DND-41 (cell line): Measurements from ENCODE around the gene DYNLT2.

Source experiments
- ATAC-seq: fragments of 200-7000 bp; cut with Tn5 transposase; 3 replicates; pipeline ENCODE4 v1.9.1; 2021; ENCODE audit warnings: low read depth; ENCODE audit not compliant: insufficient read depth
- DNase-seq: peaks from one replicate; pipeline ENCODE4 v3.0.0-alpha.2; 2020
- H2AFZ ChIP-seq: 2 replicates; pipeline ENCODE4 v1.6.0; 2012; ENCODE audit warnings: low read depth, low read length
- H3K27ac ChIP-seq: 2 replicates; pipeline ENCODE4 v1.5.1; 2012; ENCODE audit warnings: low read length, inconsistent platforms
- H3K27me3 ChIP-seq: fragments of 200-600 bp; sonication (generic); 2 replicates; pipeline ENCODE4 v1.6.0; 2012; ENCODE audit warnings: low read length, mild to moderate bottlenecking, inconsistent platforms; ENCODE audit not compliant: insufficient read depth, poor library complexity
- H3K36me3 ChIP-seq: 2 replicates; pipeline ENCODE4 v1.5.1; 2012; ENCODE audit warnings: low read length, inconsistent platforms; ENCODE audit not compliant: insufficient read depth
- H3K4me1 ChIP-seq: 2 replicates; pipeline ENCODE4 v1.5.1; 2012; ENCODE audit warnings: mild to moderate bottlenecking, low read length; ENCODE audit not compliant: insufficient read depth
- H3K4me2 ChIP-seq: 2 replicates; pipeline ENCODE4 v1.6.0; 2012; ENCODE audit warnings: mild to moderate bottlenecking, moderate library complexity, low read length, inconsistent platforms; ENCODE audit not compliant: insufficient read depth
- H3K4me3 ChIP-seq, 2 experiments: fragments of 200-600 bp in 1 of 2; shearing (Covaris generic) in 1 of 2; 2 replicates each; pipeline ENCODE4 v1.5.1; 2012 to 2016; ENCODE audit warnings: inconsistent platforms in 2 of 2, low read length in 2 of 2, mild to moderate bottlenecking in 2 of 2, low read depth in 1 of 2, moderate library complexity in 1 of 2
- H3K79me2 ChIP-seq: 2 replicates; pipeline ENCODE4 v1.6.0; 2012; ENCODE audit warnings: low read length, inconsistent platforms; ENCODE audit not compliant: insufficient read depth
- H3K9ac ChIP-seq: 2 replicates; pipeline ENCODE4 v1.6.0; 2012; ENCODE audit warnings: low read depth, mild to moderate bottlenecking, inconsistent platforms, low read length, moderate library complexity
- H3K9me3 ChIP-seq: 2 replicates; pipeline ENCODE4 v1.5.1; 2012; ENCODE audit warnings: low read length, moderate library complexity, mild to moderate bottlenecking, inconsistent platforms; ENCODE audit not compliant: insufficient read depth, severe bottlenecking
- H4K20me1 ChIP-seq: 2 replicates; pipeline ENCODE4 v1.6.0; 2012; ENCODE audit warnings: low read length; ENCODE audit not compliant: insufficient read depth
- CTCF ChIP-seq: IDR thresholded peaks from 2 replicates; pipeline ENCODE4 v1.5.1; 2012; ENCODE audit warnings: borderline replicate concordance, low read length, moderate library complexity, mild to moderate bottlenecking; ENCODE audit not compliant: poor library complexity, severe bottlenecking; ENCODE audit errors: extremely low read depth
- EZH2 ChIP-seq: IDR thresholded peaks from 3 replicates; pipeline ENCODE4 v1.6.1; 2012; ENCODE audit warnings: borderline replicate concordance, low read depth, mild to moderate bottlenecking, moderate library complexity, low read length, inconsistent platforms; ENCODE audit not compliant: severe bottlenecking

DYNLT2 gene

GRCh38 chr6:169788809-169789145 is 37.4 kb upstream of the DYNLT2 start:
- Histone ChIP-seq H3K4me2 (no peak overlapping the region), H3K79me2 (no peaks in the 10 kb centered on the region), H3K9ac (no peak overlapping the region), H3K9me3 (no peaks in the 10 kb centered on the region), H4K20me1 (peaks cover 13% of the 10 kb centered on the region; the same call in 1 of the 2 replicates), H3K4me1 (peaks cover 33% of the 10 kb centered on the region), H3K4me3 (no peak overlapping the region), H3K27me3 (peaks cover 12% of the 10 kb centered on the region), H3K27ac (no peak overlapping the region), H2AFZ (no peak overlapping the region), H3K36me3 (no peaks in the 10 kb centered on the region)
- ATAC-seq: no peak
- TF ChIP-seq EZH2 (no peak), CTCF (no peak)
- DNase-seq: no peak

GRCh38 chr6:169787797-169788196 is 36.4 kb upstream of the DYNLT2 start:
- TF ChIP-seq CTCF: no peak

GRCh38 chr6:169786349-169786748 is 35.0 kb upstream of the DYNLT2 start:
- Histone ChIP-seq H3K27ac (no peak overlapping the region), H4K20me1 (peaks cover 8% of the 10 kb centered on the region; the same call in 1 of the 2 replicates), H3K9me3 (no peaks in the 10 kb centered on the region), H3K4me1 (peaks cover 10% of the 10 kb centered on the region), H3K27me3 (peaks cover 12% of the 10 kb centered on the region), H2AFZ (no peak overlapping the region), H3K4me2 (no peak overlapping the region), H3K36me3 (peaks cover 6% of the 10 kb centered on the region), H3K9ac (no peak overlapping the region), H3K4me3 (no peak overlapping the region), H3K79me2 (no peaks in the 10 kb centered on the region)
- ATAC-seq (no peak), DNase-seq (no peak)
- TF ChIP-seq CTCF: no peak
- TF ChIP-seq EZH2: no peak

More at GRCh38 chr6:169787797-169788196, 36.4 kb upstream of the DYNLT2 start:
- no peak overlapping the region for H3K27ac ChIP-seq
- no peak overlapping the region for H3K4me2 ChIP-seq
- no peak overlapping the region for H2AFZ ChIP-seq
- DNase-seq (no peak), ATAC-seq (no peak)
- peaks cover under 1% of the 10 kb centered on the region; the same call in 1 of the 2 replicates for H3K36me3 ChIP-seq
- H4K20me1 ChIP-seq: peaks cover 8% of the 10 kb centered on the region; the same call in 1 of the 2 replicates
- H3K9ac ChIP-seq: no peak overlapping the region
- H3K27me3 ChIP-seq: peaks cover 12% of the 10 kb centered on the region
- peaks cover 23% of the 10 kb centered on the region for H3K4me1 ChIP-seq
- no peaks in the 10 kb centered on the region for H3K9me3 ChIP-seq
- H3K4me3 ChIP-seq: no peak overlapping the region
- no peaks in the 10 kb centered on the region for H3K79me2 ChIP-seq

GRCh38 chr6:169785566-169785965 is 34.2 kb upstream of the DYNLT2 start:
- Histone ChIP-seq H3K4me2 (no peak overlapping the region), H3K4me1 (peaks cover 9% of the 10 kb centered on the region), H3K27ac (no peak overlapping the region), H4K20me1 (peaks cover 8% of the 10 kb centered on the region; the same call in 1 of the 2 replicates), H3K36me3 (peaks cover 10% of the 10 kb centered on the region), H3K27me3 (peaks cover 12% of the 10 kb centered on the region), H3K4me3 (no peak overlapping the region), H3K9me3 (no peaks in the 10 kb centered on the region), H3K9ac (no peak overlapping the region), H3K79me2 (no peaks in the 10 kb centered on the region), H2AFZ (no peak overlapping the region)
- ATAC-seq (no peak), DNase-seq (no peak)
- TF ChIP-seq EZH2 (no peak), CTCF (no peak)
